ENCODE results near the gene EYS. TPM values are rescaled to one million over a fixed set of nuclear protein-coding genes. Genes with fewer than 3 reads are reported as not detected.

Gene EYS
- total and polyA plus RNA-seq, 2 of the 13 experiments (the other 11 are each of a cell fraction or from before 2014, with no cell fraction given): 0.04 to 0.07 TPM

- TF ChIP-seq NFIB (CRISPR knock-in tag; IDR thresholded peaks at IDR 0.05; ENCODE audit: borderline replicate concordance) (no peak), MAFG (CRISPR knock-in tag; IDR thresholded peaks at IDR 0.05) (no peak)
These were observed 475.4 kb downstream of the EYS start (continued) for GRCh38 chr6:65231616-65232015.

DNA sequence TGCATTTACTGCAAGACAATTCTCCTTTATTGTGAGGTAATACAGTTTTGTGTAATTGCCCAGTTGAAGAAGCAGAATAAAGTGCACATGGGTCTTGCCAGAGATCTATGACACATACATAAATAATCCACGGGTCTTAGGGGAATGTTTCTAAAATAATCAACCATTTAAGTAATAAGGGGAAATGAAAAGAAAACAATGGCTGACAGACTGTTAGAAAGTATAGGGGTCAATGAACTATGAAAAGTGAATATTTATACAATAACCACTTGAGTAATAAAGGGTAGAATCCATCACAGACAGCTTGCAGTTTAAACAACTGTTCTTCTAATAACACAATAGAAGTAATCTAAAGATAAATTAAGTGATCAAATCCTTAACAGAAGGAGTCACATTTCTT, 477.2 kb downstream of the EYS start:
- intact Hi-C loops (cut with micrococcal nuclease; ENCODE audit: unreplicated experiment) (no loop called here), in situ Hi-C loops (cut with HindIII; ENCODE audit: extremely low pct_ligation_motif_present, low pct_unique_long_range_greater_than_20kb) (no loop called here)
- Histone ChIP-seq H3K4me3 (replicated peaks in 1 of 3; ENCODE audit: insufficient read depth in 1 of 3, low read depth in 2 of 3, low read length in 3 of 3) (no peak overlapping the region), H2AFZ (ENCODE audit: low read length) (no peak overlapping the region), H3K9me3 (ENCODE audit: low read length) (no peaks in the 10 kb centered on the region), H3K79me2 (ENCODE audit: insufficient read depth, low read length) (no peaks in the 10 kb centered on the region), H3K9ac (ENCODE audit: insufficient read depth, low read depth, low read length) (no peak overlapping the region), H3K27ac (ENCODE audit: extremely low read length, insufficient read depth, low read length) (no peak overlapping the region), H3K4me2 (ENCODE audit: low read depth, low read length) (no peak overlapping the region), H3K36me3 (replicated peaks in 1 of 2; ENCODE audit: control insufficient read depth in 1 of 2, insufficient read depth in 2 of 2, low read length in 2 of 2) (no peaks in the 10 kb centered on the region), H4K20me1 (ENCODE audit: insufficient read depth, low read length) (no peaks in the 10 kb centered on the region), H3K27me3 (ENCODE audit: control insufficient read depth in 1 of 2, insufficient read depth in 2 of 2, low read length in 2 of 2) (no peaks in the 10 kb centered on the region), H3K4me1 (ENCODE audit: insufficient read depth, low read length) (no peaks in the 10 kb centered on the region)
- no peak for DNase-seq (ENCODE audit: low spot score)
- WGBS (ENCODE audit: low lambda C conversion rate): 0% methylated on average over 1 of the region's 1 CpG
- ATAC-seq: no peak
- ChIA-PET POLR2A (no interaction called here), CTCF (ENCODE audit: low intra/inter-chr PET ratio, low total read pairs) (no interaction called here)
- FAIRE-seq: no peak
- no TSS peak for BruUV-seq (replicated peaks)
- TF ChIP-seq ZBTB7A (CRISPR knock-in tag; IDR thresholded peaks at IDR 0.05): no peak
- no peak for TF ChIP-seq ZSCAN30 (CRISPR knock-in tag; IDR thresholded peaks at IDR 0.05)
- no peak for TF ChIP-seq ATF4 (CRISPR knock-in tag; IDR thresholded peaks at IDR 0.05)
- TF ChIP-seq CEBPG (CRISPR knock-in tag; IDR thresholded peaks at IDR 0.05): no peak
- TF ChIP-seq ELK4 (CRISPR knock-in tag; IDR thresholded peaks at IDR 0.05; ENCODE audit: borderline replicate concordance): no peak
- TF ChIP-seq NCOA2 (CRISPR knock-in tag; IDR thresholded peaks at IDR 0.05): no peak
- TF ChIP-seq CC2D1A (CRISPR knock-in tag; IDR thresholded peaks at IDR 0.05): no peak
- TF ChIP-seq, protein P1, sequence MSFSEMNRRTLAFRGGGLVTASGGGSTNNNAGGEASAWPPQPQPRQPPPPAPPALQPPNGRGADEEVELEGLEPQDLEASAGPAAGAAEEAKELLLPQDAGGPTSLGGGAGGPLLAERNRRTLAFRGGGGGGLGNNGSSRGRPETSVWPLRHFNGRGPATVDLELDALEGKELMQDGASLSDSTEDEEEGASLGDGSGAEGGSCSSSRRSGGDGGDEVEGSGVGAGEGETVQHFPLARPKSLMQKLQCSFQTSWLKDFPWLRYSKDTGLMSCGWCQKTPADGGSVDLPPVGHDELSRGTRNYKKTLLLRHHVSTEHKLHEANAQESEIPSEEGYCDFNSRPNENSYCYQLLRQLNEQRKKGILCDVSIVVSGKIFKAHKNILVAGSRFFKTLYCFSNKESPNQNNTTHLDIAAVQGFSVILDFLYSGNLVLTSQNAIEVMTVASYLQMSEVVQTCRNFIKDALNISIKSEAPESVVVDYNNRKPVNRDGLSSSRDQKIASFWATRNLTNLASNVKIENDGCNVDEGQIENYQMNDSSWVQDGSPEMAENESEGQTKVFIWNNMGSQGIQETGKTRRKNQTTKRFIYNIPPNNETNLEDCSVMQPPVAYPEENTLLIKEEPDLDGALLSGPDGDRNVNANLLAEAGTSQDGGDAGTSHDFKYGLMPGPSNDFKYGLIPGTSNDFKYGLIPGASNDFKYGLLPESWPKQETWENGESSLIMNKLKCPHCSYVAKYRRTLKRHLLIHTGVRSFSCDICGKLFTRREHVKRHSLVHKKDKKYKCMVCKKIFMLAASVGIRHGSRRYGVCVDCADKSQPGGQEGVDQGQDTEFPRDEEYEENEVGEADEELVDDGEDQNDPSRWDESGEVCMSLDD (CRISPR knock-in tag; IDR thresholded peaks at IDR 0.05; ENCODE audit: borderline replicate concordance): no peak
- no peak for TF ChIP-seq ETV5 (CRISPR knock-in tag; IDR thresholded peaks at IDR 0.05; ENCODE audit: borderline replicate concordance)
- no peak for TF ChIP-seq CREB3 (CRISPR knock-in tag; IDR thresholded peaks at IDR 0.05)
- no peak for TF ChIP-seq ZNF724P (CRISPR knock-in tag; IDR thresholded peaks at IDR 0.05; ENCODE audit: borderline replicate concordance)
- TF ChIP-seq, protein P2, sequence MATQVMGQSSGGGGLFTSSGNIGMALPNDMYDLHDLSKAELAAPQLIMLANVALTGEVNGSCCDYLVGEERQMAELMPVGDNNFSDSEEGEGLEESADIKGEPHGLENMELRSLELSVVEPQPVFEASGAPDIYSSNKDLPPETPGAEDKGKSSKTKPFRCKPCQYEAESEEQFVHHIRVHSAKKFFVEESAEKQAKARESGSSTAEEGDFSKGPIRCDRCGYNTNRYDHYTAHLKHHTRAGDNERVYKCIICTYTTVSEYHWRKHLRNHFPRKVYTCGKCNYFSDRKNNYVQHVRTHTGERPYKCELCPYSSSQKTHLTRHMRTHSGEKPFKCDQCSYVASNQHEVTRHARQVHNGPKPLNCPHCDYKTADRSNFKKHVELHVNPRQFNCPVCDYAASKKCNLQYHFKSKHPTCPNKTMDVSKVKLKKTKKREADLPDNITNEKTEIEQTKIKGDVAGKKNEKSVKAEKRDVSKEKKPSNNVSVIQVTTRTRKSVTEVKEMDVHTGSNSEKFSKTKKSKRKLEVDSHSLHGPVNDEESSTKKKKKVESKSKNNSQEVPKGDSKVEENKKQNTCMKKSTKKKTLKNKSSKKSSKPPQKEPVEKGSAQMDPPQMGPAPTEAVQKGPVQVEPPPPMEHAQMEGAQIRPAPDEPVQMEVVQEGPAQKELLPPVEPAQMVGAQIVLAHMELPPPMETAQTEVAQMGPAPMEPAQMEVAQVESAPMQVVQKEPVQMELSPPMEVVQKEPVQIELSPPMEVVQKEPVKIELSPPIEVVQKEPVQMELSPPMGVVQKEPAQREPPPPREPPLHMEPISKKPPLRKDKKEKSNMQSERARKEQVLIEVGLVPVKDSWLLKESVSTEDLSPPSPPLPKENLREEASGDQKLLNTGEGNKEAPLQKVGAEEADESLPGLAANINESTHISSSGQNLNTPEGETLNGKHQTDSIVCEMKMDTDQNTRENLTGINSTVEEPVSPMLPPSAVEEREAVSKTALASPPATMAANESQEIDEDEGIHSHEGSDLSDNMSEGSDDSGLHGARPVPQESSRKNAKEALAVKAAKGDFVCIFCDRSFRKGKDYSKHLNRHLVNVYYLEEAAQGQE (IDR thresholded peaks at IDR 0.05; ENCODE audit: borderline replicate concordance in 1 of 2, low read depth in 1 of 2, low read length in 2 of 2): no peak
- TF ChIP-seq IKZF1 (IDR thresholded peaks at IDR 0.05): no peak

Measured in HepG2 (cell line).